Adrenal gland (tissue), 12 donors: ENCODE results near the gene SEMA5A. TPM values are rescaled to one million over a fixed set of nuclear protein-coding genes. Genes with fewer than 3 reads are reported as not detected.

Experiments used
- DNase-seq, 7 donors: peaks; one replicate each; pipeline ENCODE4 v3.0.0-alpha.2; 2019 to 2020
- H3K27ac ChIP-seq, 5 donors: fragments of 200-600 bp; sonication (generic) in 4 of 5; 1 replicate in 3 of 5; 2 replicates in 2 of 5; pipeline versions ENCODE4 v1.5.1 to v1.8.0; 2016 to 2020; ENCODE audit warnings: mild to moderate bottlenecking in 1 of 5
- H3K27me3 ChIP-seq: fragments of 200-600 bp; 2 replicates; pipeline ENCODE4 v1.8.0; 2021
- H3K36me3 ChIP-seq, 2 donors: fragments of 200-600 bp; replicated peaks in 1 of 2; 1 replicate in 1 of 2; 2 replicates in 1 of 2; pipeline versions ENCODE4 v1.5.1 to v1.8.0; 2018 to 2022
- H3K4me1 ChIP-seq, 2 donors: fragments of 200-600 bp; replicated peaks in 1 of 2; 1 replicate in 1 of 2; 2 replicates in 1 of 2; pipeline versions ENCODE4 v1.5.1 to v1.8.0; 2018 to 2021
- H3K4me3 ChIP-seq, 4 donors: fragments of 200-600 bp; sonication (generic) in 3 of 4; one replicate each; pipeline ENCODE4 v1.5.1; 2016 to 2018
- H3K9me3 ChIP-seq, 3 donors: fragments of 200-600 bp; sonication (generic) in 1 of 3; replicated peaks in 1 of 3; 1 replicate in 2 of 3; 2 replicates in 1 of 3; pipeline versions ENCODE4 v1.5.1 to v1.8.0; 2016 to 2021
- CTCF ChIP-seq, 6 experiments: fragments of 450-650 bp in 4 of 6; fragments of 200-600 bp in 2 of 6; sonication (generic) in 1 of 6; IDR thresholded peaks; 1 replicate in 5 of 6; 2 replicates in 1 of 6; pipeline versions ENCODE4 v1.5.1 to v1.8.0; 2016 to 2021; ENCODE audit warnings: antibody characterized with exemption in 6 of 6, mild to moderate bottlenecking in 2 of 6, moderate library complexity in 1 of 6
- POLR2A ChIP-seq, 2 donors: fragments of 450-650 bp; IDR thresholded peaks; one replicate each; pipeline ENCODE4 v1.6.1; 2017; ENCODE audit warnings: antibody characterized with exemption in 2 of 2, mild to moderate bottlenecking in 2 of 2, moderate library complexity in 1 of 2
- WGBS, 4 donors: extraction: QIAGEN DNeasy Blood & Tissue Kit in 2 of 4; methylation state at CpG; one replicate each; pipeline versions ENCODE4 v1.1.5 to v1.1.7; 2013 to 2017; 5-methylcytosine and 5-hydroxymethylcytosine counted together
- intact Hi-C, 2 donors: fragments of 100-400 bp; cut with DNase I; formaldehyde crosslinking; loops; one replicate each; pipeline versions ENCODE4 v1.14.1 to v1.15.0; 2022 to 2023
- polyA plus RNA-seq, 3 donors: library from polyadenylated mRNA; stranded (reverse); fragments of 200-250 nt in 2 of 3; fragments of 350-450 nt in 1 of 3; fragmentation: Illumina TruSeq in 1 of 3; extraction: RNeasy Lipid Tissue Mini Kit (QIAGEN cat#74804) in 1 of 3; gene quantifications; one replicate each; pipeline ENCODE4 v1.2.3, GENCODE V29; 2013 to 2014
- total RNA-seq, 9 donors: library from RNA; depleted of rRNA in 4 of 9; stranded (reverse); fragments of >200 nt in 4 of 9; fragments of 120-200 nt in 1 of 9; fragmentation: NEBNext Ultra II Directional in 1 of 9; extraction: Animal tissue kit (Norgen Biotek cat#: 25700) in 1 of 9; gene quantifications; one replicate each; pipeline versions ENCODE4 v1.1.0 to v1.2.4, GENCODE V29; 2013 to 2023
- donor health status: healthy with polysubstance abuse.
- donor health status: Bipolar disorder and iron deficiency.
- donor health status: DM: yes; HTN: yes; CAD: no.
- donor health status: DM: no; HTN: no; CAD: no.
- donor health status: DM: no; HTN: no; CAD: no.
- donor health status: DM: yes; HTN: yes; CAD: no.

SEMA5A gene
- total and polyA plus RNA-seq, 12 donors: 0.40 to 6.0 (median 2.6) TPM

- 50 to 71% (median 60%) methylated on average over 2 of the region's 2 CpGs for WGBS, 4 donors
- peak in 3 of 7 donors; percentile 19 to 29 (median 26) for DNase-seq
- TF ChIP-seq CTCF (IDR thresholded peaks at IDR 0.05) (no peak), POLR2A (IDR thresholded peaks at IDR 0.05) (no peak)
- intact Hi-C loops: no loop called here
- Histone ChIP-seq H3K4me3 (no peak overlapping the region), H3K27ac (no peak overlapping the region), H3K4me1 (no peaks in the 10 kb centered on the region), H3K9me3 (no peaks in the 10 kb centered on the region), H3K27me3 (no peaks in the 10 kb centered on the region), H3K36me3 (no peaks in the 10 kb centered on the region)
These were observed 221.4 kb downstream of the SEMA5A start for GRCh38 chr5:9324348-9325077.

GRCh38 chr5:9320652-9321051 is 225.2 kb downstream of the SEMA5A start:
- no peaks in the 10 kb centered on the region for H3K27me3 ChIP-seq
- intact Hi-C loops: no loop called here
- no peak overlapping the region for H3K4me3 ChIP-seq
- H3K36me3 ChIP-seq: no peaks in the 10 kb centered on the region
- no peak overlapping the region for H3K27ac ChIP-seq
- H3K9me3 ChIP-seq: no peaks in the 10 kb centered on the region
- no peak for DNase-seq
- TF ChIP-seq POLR2A (IDR thresholded peaks at IDR 0.05): no peak
- no peaks in the 10 kb centered on the region for H3K4me1 ChIP-seq
- WGBS, 4 donors: 82 to 95% (median 86%) methylated on average over 3 of the region's 3 CpGs

- no peaks in the 10 kb centered on the region for H3K36me3 ChIP-seq
- H3K9me3 ChIP-seq: no peaks in the 10 kb centered on the region
- no peak overlapping the region for H3K27ac ChIP-seq
- no peaks in the 10 kb centered on the region for H3K4me1 ChIP-seq
- intact Hi-C loops: no loop called here
- no peak for TF ChIP-seq CTCF (IDR thresholded peaks at IDR 0.05)
- no peak for TF ChIP-seq POLR2A (IDR thresholded peaks at IDR 0.05)
- H3K4me3 ChIP-seq: no peak overlapping the region
- 75 to 83% (median 80%) methylated on average over 6 of the region's 6 CpGs for WGBS, 4 donors
- H3K27me3 ChIP-seq: no peaks in the 10 kb centered on the region
- DNase-seq: no peak
These were observed 227.8 kb downstream of the SEMA5A start for GRCh38 chr5:9318031-9318430.

DNA sequence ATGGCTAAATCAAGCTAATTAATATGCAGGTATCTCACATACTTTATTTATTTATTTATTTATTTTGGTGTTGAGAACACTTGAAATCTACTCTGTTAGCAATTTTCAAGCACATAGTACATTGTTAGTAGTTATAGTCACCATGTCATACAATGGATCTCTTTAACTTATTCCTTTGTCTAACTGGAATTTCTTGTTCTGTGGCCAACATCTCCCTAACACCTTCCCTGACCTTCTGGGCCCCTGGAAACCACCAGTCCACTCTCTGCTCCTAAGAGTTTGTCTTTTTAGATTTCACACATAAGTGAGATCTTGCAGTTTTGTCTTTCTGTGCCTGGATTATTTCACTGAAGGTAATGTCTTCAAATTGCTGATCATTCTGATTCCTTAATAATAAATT is 229.1 kb downstream of the SEMA5A start:
- intact Hi-C loops: no loop called here
- H3K27ac ChIP-seq: no peak overlapping the region

More for the DNA sequence above, 229.1 kb downstream of the SEMA5A start:
- H3K4me3 ChIP-seq: no peak overlapping the region
- no peak for DNase-seq
- H3K4me1 ChIP-seq: no peaks in the 10 kb centered on the region
- no peaks in the 10 kb centered on the region for H3K9me3 ChIP-seq
- no peaks in the 10 kb centered on the region for H3K27me3 ChIP-seq
- TF ChIP-seq POLR2A (IDR thresholded peaks at IDR 0.05) (no peak), CTCF (IDR thresholded peaks at IDR 0.05) (no peak)
- no peaks in the 10 kb centered on the region for H3K36me3 ChIP-seq
